ENCODE results near the gene C3orf18.

GRCh38 chr3:50519471-50520089, 48.0 kb downstream of the C3orf18 start:
- TF ChIP-seq, protein P1, sequence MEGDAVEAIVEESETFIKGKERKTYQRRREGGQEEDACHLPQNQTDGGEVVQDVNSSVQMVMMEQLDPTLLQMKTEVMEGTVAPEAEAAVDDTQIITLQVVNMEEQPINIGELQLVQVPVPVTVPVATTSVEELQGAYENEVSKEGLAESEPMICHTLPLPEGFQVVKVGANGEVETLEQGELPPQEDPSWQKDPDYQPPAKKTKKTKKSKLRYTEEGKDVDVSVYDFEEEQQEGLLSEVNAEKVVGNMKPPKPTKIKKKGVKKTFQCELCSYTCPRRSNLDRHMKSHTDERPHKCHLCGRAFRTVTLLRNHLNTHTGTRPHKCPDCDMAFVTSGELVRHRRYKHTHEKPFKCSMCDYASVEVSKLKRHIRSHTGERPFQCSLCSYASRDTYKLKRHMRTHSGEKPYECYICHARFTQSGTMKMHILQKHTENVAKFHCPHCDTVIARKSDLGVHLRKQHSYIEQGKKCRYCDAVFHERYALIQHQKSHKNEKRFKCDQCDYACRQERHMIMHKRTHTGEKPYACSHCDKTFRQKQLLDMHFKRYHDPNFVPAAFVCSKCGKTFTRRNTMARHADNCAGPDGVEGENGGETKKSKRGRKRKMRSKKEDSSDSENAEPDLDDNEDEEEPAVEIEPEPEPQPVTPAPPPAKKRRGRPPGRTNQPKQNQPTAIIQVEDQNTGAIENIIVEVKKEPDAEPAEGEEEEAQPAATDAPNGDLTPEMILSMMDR (conservative IDR thresholded peaks at IDR 0.05; ENCODE audit: low read depth in 2 of 2) = peak; percentile 95 to 99
- TF ChIP-seq EZH2 (IDR thresholded peaks at IDR 0.05; ENCODE audit: low read depth, unreplicated experiment) = no peak
- no peak for TF ChIP-seq EZH2phosphoT487 (IDR thresholded peaks at IDR 0.05; ENCODE audit: unreplicated experiment)
- TF ChIP-seq JUNB (IDR thresholded peaks at IDR 0.05; ENCODE audit: unreplicated experiment) = no peak
- no peak for TF ChIP-seq NANOG (IDR thresholded peaks at IDR 0.05; ENCODE audit: borderline replicate concordance)
- TF ChIP-seq, protein P2, sequence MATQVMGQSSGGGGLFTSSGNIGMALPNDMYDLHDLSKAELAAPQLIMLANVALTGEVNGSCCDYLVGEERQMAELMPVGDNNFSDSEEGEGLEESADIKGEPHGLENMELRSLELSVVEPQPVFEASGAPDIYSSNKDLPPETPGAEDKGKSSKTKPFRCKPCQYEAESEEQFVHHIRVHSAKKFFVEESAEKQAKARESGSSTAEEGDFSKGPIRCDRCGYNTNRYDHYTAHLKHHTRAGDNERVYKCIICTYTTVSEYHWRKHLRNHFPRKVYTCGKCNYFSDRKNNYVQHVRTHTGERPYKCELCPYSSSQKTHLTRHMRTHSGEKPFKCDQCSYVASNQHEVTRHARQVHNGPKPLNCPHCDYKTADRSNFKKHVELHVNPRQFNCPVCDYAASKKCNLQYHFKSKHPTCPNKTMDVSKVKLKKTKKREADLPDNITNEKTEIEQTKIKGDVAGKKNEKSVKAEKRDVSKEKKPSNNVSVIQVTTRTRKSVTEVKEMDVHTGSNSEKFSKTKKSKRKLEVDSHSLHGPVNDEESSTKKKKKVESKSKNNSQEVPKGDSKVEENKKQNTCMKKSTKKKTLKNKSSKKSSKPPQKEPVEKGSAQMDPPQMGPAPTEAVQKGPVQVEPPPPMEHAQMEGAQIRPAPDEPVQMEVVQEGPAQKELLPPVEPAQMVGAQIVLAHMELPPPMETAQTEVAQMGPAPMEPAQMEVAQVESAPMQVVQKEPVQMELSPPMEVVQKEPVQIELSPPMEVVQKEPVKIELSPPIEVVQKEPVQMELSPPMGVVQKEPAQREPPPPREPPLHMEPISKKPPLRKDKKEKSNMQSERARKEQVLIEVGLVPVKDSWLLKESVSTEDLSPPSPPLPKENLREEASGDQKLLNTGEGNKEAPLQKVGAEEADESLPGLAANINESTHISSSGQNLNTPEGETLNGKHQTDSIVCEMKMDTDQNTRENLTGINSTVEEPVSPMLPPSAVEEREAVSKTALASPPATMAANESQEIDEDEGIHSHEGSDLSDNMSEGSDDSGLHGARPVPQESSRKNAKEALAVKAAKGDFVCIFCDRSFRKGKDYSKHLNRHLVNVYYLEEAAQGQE (IDR thresholded peaks at IDR 0.05; ENCODE audit: unreplicated experiment) = no peak
- TF ChIP-seq POLR2AphosphoS5 (IDR thresholded peaks at IDR 0.05; ENCODE audit: low read depth) = no peak
- TF ChIP-seq CREB1 (CRISPR knock-in tag; IDR thresholded peaks at IDR 0.05; ENCODE audit: low read depth) = peak; percentile 33; the same call in 1 of the 2 replicates
- TF ChIP-seq ZNF331 (CRISPR knock-in tag; IDR thresholded peaks at IDR 0.05; ENCODE audit: low read depth) = no peak

Measured in GM23338 (cell line).